NCI-H526 (cell line): Measurements from ENCODE around the gene TP53AIP1.

Source experiments
- DNase-seq, 2 experiments: peaks; one replicate each; lab custom pipeline; 2025; lab: John Stamatoyannopoulos, UW

TP53AIP1 gene

GRCh38 chr11:128943428-128943976, 831 bp upstream of the TP53AIP1 start:
- no peak for DNase-seq

- no peak for DNase-seq
Observed at GRCh38 chr11:128942272-128942612, 429 bp downstream of the TP53AIP1 start.

DNA sequence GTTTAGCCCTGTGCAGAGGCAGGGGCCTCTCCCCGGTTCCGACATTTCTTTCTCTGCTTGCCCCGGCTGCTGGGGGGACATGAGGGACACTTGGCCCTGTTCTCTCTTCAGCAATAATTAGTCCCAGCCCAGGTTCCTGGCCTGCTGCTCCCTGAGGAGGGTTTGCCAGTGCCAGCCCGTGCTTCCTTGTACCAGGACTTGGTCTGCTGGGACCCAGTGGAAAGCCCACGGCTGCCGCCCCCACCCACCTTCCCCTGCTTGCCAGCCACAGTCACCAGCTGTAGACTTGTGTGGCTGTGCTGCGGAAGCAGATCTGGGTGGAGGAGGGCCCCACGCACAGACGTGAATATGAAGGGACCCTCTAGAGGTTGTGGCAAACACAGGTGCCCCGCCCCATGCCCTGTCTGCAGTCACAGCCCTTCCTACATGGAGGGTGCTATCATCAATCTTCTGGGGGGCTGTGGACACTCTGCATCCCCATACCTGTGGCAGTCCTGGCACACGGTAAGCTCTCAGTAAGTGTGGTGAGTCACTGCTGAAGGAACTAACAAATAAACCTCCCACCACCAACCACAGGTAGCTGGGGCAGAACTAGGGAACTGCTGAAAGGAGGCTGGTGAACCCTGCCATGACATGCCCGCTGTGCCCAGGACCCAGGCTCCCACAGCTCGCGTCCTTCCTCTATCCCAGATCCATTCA, 949 bp downstream of the TP53AIP1 start:
- DNase-seq, result no peak

DNA sequence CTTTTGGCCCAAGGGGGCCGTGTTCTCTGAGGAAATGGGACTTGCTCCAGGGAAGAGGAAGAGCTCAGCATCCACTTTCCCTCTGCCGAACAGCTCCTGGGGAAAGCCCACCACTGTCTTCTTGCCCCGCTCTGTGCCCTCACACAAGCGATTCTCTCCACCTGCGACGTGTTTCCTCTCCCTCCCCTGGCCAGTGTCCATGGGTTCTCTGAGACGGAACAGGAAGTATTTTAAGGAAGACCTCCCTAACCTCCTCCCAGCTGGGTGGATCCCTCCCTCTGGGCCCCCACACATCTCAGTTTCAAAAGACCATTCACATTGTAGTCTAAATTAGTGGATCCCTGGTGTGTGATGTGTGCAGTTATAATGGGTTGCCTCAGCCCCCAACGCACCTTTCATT, 1.6 kb downstream of the TP53AIP1 start:
- no peak for DNase-seq

- DNase-seq, result no peak
Observed at GRCh38 chr11:128940603-128941002, 2.1 kb downstream of the TP53AIP1 start.

DNA sequence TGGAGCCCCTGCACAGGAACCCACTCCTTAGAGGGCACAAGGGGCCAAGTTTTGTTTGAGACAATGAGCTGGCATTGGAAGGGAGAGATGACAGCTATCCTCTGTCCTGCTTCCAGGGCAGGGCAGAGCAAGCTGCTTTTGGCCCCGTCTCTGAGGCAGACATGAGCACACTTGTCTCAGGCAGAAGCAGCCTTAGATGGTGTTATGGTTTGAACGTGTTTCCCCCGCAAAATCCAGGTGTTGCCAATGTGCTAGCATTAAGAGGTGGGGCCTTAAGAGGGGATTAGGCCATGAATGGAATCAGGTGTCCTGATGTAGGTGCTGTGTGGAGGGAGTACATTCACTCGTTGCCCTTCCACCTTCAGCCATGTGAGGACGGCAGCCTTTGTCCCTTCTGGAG, 2.5 kb downstream of the TP53AIP1 start:
- DNase-seq, result no peak

DNA sequence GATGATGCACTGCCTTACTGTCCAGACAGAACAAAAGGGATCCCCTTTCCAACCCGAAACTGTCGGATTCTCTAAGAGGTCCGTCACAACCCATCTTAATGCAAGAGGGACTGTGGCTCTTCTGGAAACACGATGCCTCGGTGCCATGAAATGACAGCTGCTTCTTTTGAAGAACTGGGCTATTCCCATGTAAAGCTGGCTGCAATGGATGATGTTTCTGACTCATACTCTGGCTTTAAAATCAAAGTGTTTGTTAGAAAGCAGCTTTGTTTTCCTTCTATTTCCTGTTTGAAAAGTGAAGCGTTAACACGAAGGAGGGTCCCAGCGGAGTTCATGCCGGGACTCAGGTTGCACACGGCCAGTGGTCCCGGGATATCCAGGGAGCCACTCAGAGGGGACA, 3.1 kb downstream of the TP53AIP1 start:
- no peak for DNase-seq

GRCh38 chr11:128938156-128938885, 4.3 kb downstream of the TP53AIP1 start:
- DNase-seq, result peak; percentile 51 to 68

GRCh38 chr11:128937480-128937879, 5.2 kb downstream of the TP53AIP1 start:
- DNase-seq, result peak; percentile 92 to 96

- DNase-seq, result peak; percentile 83 to 91
Observed at GRCh38 chr11:128936606-128937251, 5.9 kb downstream of the TP53AIP1 start.

GRCh38 chr11:128934926-128935325, 7.7 kb downstream of the TP53AIP1 start:
- DNase-seq, result no peak

GRCh38 chr11:128934351-128934750, 8.3 kb downstream of the TP53AIP1 start:
- DNase-seq, result no peak

- no peak for DNase-seq
Observed at GRCh38 chr11:128933481-128934178, 9.0 kb downstream of the TP53AIP1 start.

DNA sequence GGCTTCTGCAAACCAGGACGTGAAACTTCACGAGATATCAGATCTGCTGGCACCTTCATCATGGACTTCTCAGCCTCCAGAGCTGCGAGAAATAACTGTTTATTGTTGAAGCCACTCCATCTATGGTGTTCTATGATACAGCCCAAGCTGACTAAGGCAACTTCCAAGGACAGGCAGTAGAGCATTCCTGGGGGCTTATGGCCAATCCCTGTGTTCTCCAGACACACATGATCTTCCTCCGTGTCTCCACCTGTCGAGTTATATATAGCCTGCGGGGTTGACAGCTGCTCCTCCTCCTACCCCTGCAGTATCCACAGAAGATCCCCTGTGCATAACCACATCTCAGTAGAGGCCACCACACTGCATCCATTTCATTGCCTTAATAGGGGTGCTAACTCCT, 11.0 kb downstream of the TP53AIP1 start:
- peak; percentile 89 to 92 for DNase-seq

- DNase-seq, result no peak
Observed at GRCh38 chr11:128931066-128931465, 11.6 kb downstream of the TP53AIP1 start.

DNA sequence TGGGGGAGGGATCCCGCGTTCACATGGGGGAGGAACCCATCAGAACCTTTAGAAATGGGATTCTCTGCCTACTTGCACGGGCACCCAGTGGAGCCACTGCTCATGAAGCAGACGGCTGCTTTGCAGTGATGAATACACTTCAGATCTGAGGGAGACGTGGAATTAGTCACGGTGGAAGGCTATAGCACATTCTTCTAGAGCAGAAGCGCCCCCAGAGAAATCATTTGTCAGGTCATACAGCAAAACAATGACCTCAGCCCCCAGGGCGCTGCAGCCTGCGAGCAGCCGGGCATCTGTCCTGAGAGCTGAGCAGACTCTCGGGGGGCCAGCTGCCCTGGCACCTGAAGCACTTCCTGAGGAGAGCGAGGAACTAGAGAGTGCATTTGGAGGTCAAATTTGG, 12.7 kb downstream of the TP53AIP1 start:
- DNase-seq, result peak in 1 of 2 experiments; percentile 63

GRCh38 chr11:128929468-128929867, 13.2 kb downstream of the TP53AIP1 start:
- DNase-seq, result peak in 1 of 2 experiments; percentile 69

GRCh38 chr11:128928400-128928799, 14.3 kb downstream of the TP53AIP1 start:
- DNase-seq, result no peak

GRCh38 chr11:128927683-128928336, 14.9 kb downstream of the TP53AIP1 start:
- peak; percentile 98 to 99 for DNase-seq

DNA sequence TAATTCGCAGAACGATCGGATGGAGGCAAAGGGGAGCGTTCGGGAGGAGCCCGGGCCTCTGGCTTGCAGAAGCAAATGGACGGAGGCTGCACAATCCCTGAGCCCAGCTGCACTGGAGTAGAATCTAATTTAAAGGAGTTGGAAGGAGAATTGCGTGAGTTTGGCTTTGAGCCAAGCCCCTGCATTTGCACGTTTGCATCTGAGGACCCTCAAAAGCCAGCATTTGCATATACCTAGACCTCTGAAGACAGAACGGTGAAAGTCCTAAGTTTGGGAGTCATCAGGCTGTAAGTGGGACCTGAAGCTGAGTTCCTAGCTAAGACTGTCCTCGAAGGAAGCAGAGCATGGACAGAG, 15.6 kb downstream of the TP53AIP1 start:
- DNase-seq, result peak; percentile 50 to 76

DNA sequence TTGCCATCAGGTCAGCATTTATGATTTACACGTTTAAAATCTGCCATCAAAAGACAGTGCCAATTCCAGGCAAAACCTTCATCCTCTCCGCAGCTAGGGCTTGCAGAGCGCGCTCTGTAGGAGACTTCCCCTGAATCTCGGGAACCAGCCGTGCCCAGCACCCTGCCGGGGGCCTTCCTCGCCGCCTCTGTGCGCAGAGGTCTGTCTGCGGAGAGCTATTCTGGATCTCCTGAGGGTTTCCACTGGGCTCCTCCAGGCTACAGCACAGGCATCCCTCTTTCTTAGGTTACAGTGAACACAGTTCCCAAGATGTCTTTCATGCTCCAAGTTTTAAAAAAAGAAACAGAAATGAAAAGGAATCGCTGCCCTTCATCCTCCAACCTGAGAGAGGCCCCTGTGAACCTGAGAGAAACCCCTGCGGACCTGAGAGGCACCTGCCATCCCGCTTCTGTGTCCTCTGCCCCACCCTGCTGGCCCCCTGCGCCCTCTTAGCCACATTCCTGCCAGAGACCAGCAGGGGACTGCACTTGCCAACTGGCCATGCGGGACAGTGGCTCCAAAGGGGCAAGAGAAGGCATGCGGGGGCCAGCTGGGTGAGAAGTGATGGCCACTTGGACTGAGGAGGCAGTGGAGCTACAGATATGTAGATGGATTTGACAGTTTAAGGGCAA, 16.1 kb downstream of the TP53AIP1 start:
- DNase-seq, result peak in 1 of 2 experiments; percentile 52
